ENCODE data around the gene EGR2. TPM values are rescaled to one million over a fixed set of nuclear protein-coding genes. Genes with fewer than 3 reads are reported as not detected.
A peak's percentile ranks its signal among the peaks of the same experiment; 100 is the strongest.

The EGR2 gene
- polyA plus RNA-seq (ENCODE audit: insufficient read length in 3 of 3) = 1 to 10 TPM; 2.0 to 7.2 (median 2.3) TPM
- long read RNA-seq, donor 1, partial matches to known transcripts = 0 of 1 reads
- long read RNA-seq, donor 1, other reads (novel, unspliced or antisense) = 0 of 1 reads
- long read RNA-seq, donor 2 = 0 reads
- long read RNA-seq, donor 3, transcript EGR2-201 (2 exons, 2,968 nt) = major isoform, 6 of 6 reads
- long read RNA-seq, donor 3, partial matches to known transcripts = 0 of 6 reads
- long read RNA-seq, donor 3, other reads (novel, unspliced or antisense) = 0 of 6 reads
- long read RNA-seq, donor 4 = 0 reads
- long read RNA-seq, donor 5 = 0 reads
- long read RNA-seq, donor 6, partial matches to known transcripts = 0 of 2 reads
- long read RNA-seq, donor 6, other reads (novel, unspliced or antisense) = 0 of 2 reads
- long read RNA-seq, donor 7, partial matches to known transcripts = 0 of 1 reads
- long read RNA-seq, donor 7, other reads (novel, unspliced or antisense) = 0 of 1 reads
- long read RNA-seq, donor 8, partial matches to known transcripts = 0 of 1 reads
- long read RNA-seq, donor 8, other reads (novel, unspliced or antisense) = 0 of 1 reads
- long read RNA-seq, donor 9, partial matches to known transcripts = 0 of 1 reads
- long read RNA-seq, donor 9, other reads (novel, unspliced or antisense) = 0 of 1 reads
- long read RNA-seq, donor 10 = 0 reads
- long read RNA-seq, donor 11, partial matches to known transcripts = 0 of 2 reads
- long read RNA-seq, donor 11, other reads (novel, unspliced or antisense) = 0 of 2 reads
- long read RNA-seq, donor 12 = 0 reads
- long read RNA-seq, donor 13 = 0 reads
- long read RNA-seq, donor 14 = 0 reads
- long read RNA-seq, donor 15, partial matches to known transcripts = 0 of 2 reads
- long read RNA-seq, donor 15, other reads (novel, unspliced or antisense) = 0 of 2 reads
- long read RNA-seq, donor 16, partial matches to known transcripts = 0 of 2 reads
- long read RNA-seq, donor 16, other reads (novel, unspliced or antisense) = 0 of 2 reads

- DNase-seq (ENCODE audit: extremely low read depth in 1 of 11, low read depth in 9 of 11, low spot score in 4 of 11) = peak; percentile 83 to 94 (median 93)
Observed at GRCh38 chr10:62816331-62817120, at the start of gene EGR2. TSS of gene EGR2 (minus strand) at chr10:62816366. CDS start at chr10:62816029, 337 bp downstream.

GRCh38 chr10:62862447-62862846 lies 46.3 kb upstream of the EGR2 start:
- no peak for DNase-seq (ENCODE audit: extremely low read depth in 1 of 11, low read depth in 9 of 11, low spot score in 4 of 11)

GRCh38 chr10:62861507-62861906 lies 45.3 kb upstream of the EGR2 start:
- no peak for DNase-seq (ENCODE audit: extremely low read depth in 1 of 11, low read depth in 9 of 11, low spot score in 4 of 11)

GRCh38 chr10:62860946-62861345 lies 44.8 kb upstream of the EGR2 start:
- peak in 5 of 11 donors; percentile 2 to 8 (median 3) for DNase-seq (ENCODE audit: extremely low read depth in 1 of 11, low read depth in 9 of 11, low spot score in 4 of 11)

- no peak for DNase-seq (ENCODE audit: extremely low read depth in 1 of 11, low read depth in 9 of 11, low spot score in 4 of 11)
Observed at GRCh38 chr10:62858364-62858763, 42.2 kb upstream of the EGR2 start.

- no peak for DNase-seq (ENCODE audit: extremely low read depth in 1 of 11, low read depth in 9 of 11, low spot score in 4 of 11)
Observed at GRCh38 chr10:62856021-62856420, 39.9 kb upstream of the EGR2 start.

GRCh38 chr10:62853710-62854109 lies 37.5 kb upstream of the EGR2 start:
- no peak for DNase-seq (ENCODE audit: extremely low read depth in 1 of 11, low read depth in 9 of 11, low spot score in 4 of 11)

- DNase-seq (ENCODE audit: extremely low read depth in 1 of 11, low read depth in 9 of 11, low spot score in 4 of 11) = no peak
Observed at GRCh38 chr10:62852961-62853702, 37.0 kb upstream of the EGR2 start.

GRCh38 chr10:62851442-62851841 lies 35.3 kb upstream of the EGR2 start:
- no peak for DNase-seq (ENCODE audit: extremely low read depth in 1 of 11, low read depth in 9 of 11, low spot score in 4 of 11)

GRCh38 chr10:62850646-62851045 lies 34.5 kb upstream of the EGR2 start:
- no peak for DNase-seq (ENCODE audit: extremely low read depth in 1 of 11, low read depth in 9 of 11, low spot score in 4 of 11)

- DNase-seq (ENCODE audit: extremely low read depth in 1 of 11, low read depth in 9 of 11, low spot score in 4 of 11) = no peak
Observed at GRCh38 chr10:62847433-62847832, 31.3 kb upstream of the EGR2 start.

- no peak for DNase-seq (ENCODE audit: extremely low read depth in 1 of 11, low read depth in 9 of 11, low spot score in 4 of 11)
Observed at GRCh38 chr10:62844280-62845011, 28.3 kb upstream of the EGR2 start.

GRCh38 chr10:62843600-62843999 lies 27.4 kb upstream of the EGR2 start:
- DNase-seq (ENCODE audit: extremely low read depth in 1 of 11, low read depth in 9 of 11, low spot score in 4 of 11) = no peak

- no peak for DNase-seq (ENCODE audit: extremely low read depth in 1 of 11, low read depth in 9 of 11, low spot score in 4 of 11)
Observed at GRCh38 chr10:62842983-62843382, 26.8 kb upstream of the EGR2 start.

- no peak for DNase-seq (ENCODE audit: extremely low read depth in 1 of 11, low read depth in 9 of 11, low spot score in 4 of 11)
Observed at GRCh38 chr10:62839590-62839989, 23.4 kb upstream of the EGR2 start.

GRCh38 chr10:62831346-62831745 lies 15.2 kb upstream of the EGR2 start:
- no peak for DNase-seq (ENCODE audit: extremely low read depth in 1 of 11, low read depth in 9 of 11, low spot score in 4 of 11)

GRCh38 chr10:62830679-62831078 lies 14.5 kb upstream of the EGR2 start:
- no peak for DNase-seq (ENCODE audit: extremely low read depth in 1 of 11, low read depth in 9 of 11, low spot score in 4 of 11)

GRCh38 chr10:62829622-62830021 lies 13.5 kb upstream of the EGR2 start:
- DNase-seq (ENCODE audit: extremely low read depth in 1 of 11, low read depth in 9 of 11, low spot score in 4 of 11) = no peak
